ENCODE results near the gene AGPAT2.
A peak's percentile ranks its signal among the peaks of the same experiment; 100 is the strongest.
"Not testable (repeated sequence)": the region's sequence is repeated elsewhere in the genome, so short reads cannot be mapped to it uniquely, and the experiment has no call there.

Gene AGPAT2

GRCh38 chr9:136720251-136720897 lies 33.1 kb upstream of the AGPAT2 start:
- no peak for DNase-seq

GRCh38 chr9:136719195-136719880 lies 32.1 kb upstream of the AGPAT2 start:
- DNase-seq, result peak; percentile 35

- no peak for DNase-seq
Observed at GRCh38 chr9:136718345-136719194, 31.3 kb upstream of the AGPAT2 start.

GRCh38 chr9:136717399-136717798 lies 30.1 kb upstream of the AGPAT2 start:
- DNase-seq, result no peak

GRCh38 chr9:136714893-136715274 lies 27.6 kb upstream of the AGPAT2 start:
- no peak for DNase-seq

- no peak for DNase-seq
Observed at GRCh38 chr9:136714096-136714892, 27.0 kb upstream of the AGPAT2 start.

- DNase-seq, result no peak
Observed at GRCh38 chr9:136713550-136713949, 26.3 kb upstream of the AGPAT2 start.

GRCh38 chr9:136712690-136713544 lies 25.7 kb upstream of the AGPAT2 start:
- no peak for DNase-seq

- DNase-seq, result no peak
Observed at GRCh38 chr9:136711751-136712689, 24.8 kb upstream of the AGPAT2 start, which contains the start of gene DIPK1B. Gene DIPK1B (plus strand): TSS chr9:136712572. CDS start chr9:136712666, 94 bp downstream.

GRCh38 chr9:136711219-136711648 lies 24.0 kb upstream of the AGPAT2 start:
- not testable (repeated sequence) for DNase-seq

GRCh38 chr9:136710543-136710942 lies 23.3 kb upstream of the AGPAT2 start:
- DNase-seq, result no peak

- no peak for DNase-seq
Observed at GRCh38 chr9:136709454-136710109, 22.3 kb upstream of the AGPAT2 start.

- no peak for DNase-seq
Observed at GRCh38 chr9:136707849-136708517, 20.7 kb upstream of the AGPAT2 start.

GRCh38 chr9:136707011-136707410 lies 19.8 kb upstream of the AGPAT2 start:
- no peak for DNase-seq

- DNase-seq, result no peak
Observed at GRCh38 chr9:136705564-136705963, 18.3 kb upstream of the AGPAT2 start.

- DNase-seq, result not testable (repeated sequence)
Observed at GRCh38 chr9:136704741-136705140, 17.5 kb upstream of the AGPAT2 start.

- no peak for DNase-seq
Observed at GRCh38 chr9:136703276-136703860, 16.1 kb upstream of the AGPAT2 start.

- DNase-seq, result no peak
Observed at GRCh38 chr9:136701668-136702053, 14.4 kb upstream of the AGPAT2 start.

Data from CD4-positive, alpha-beta T cell treated with Interleukin-21 for 1 hour (primary cell).